Measurements from ENCODE around the gene AIPL1.

AIPL1 gene

GRCh38 chr17:6374761-6375312 lies 60.1 kb downstream of the AIPL1 start:
- DNase-seq (ENCODE audit: low read depth in 2 of 3, low spot score in 2 of 3): peak; percentile 47 to 50 (median 47)

DNA sequence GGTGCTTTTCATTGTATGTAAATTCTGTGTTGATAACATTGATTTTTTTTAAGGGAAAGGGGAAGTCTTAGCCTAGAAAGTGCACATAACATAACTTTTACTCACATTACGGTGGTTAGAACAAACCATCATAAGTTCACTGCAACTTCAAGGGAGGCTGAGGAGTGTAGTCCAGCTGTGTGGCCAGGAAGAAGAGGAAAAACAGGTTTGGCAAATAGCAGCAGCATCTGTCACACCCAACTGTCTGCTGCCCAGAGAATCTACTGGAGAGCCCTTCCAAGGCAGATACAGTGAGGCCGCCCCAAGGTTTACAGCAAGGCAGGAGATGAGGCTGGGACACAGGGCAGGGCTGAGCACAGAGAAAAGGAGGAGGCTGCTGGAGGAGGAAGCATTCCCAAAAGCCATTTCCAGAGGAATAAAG lies 60.6 kb downstream of the AIPL1 start:
- no peak for DNase-seq (ENCODE audit: low read depth in 2 of 3, low spot score in 2 of 3)

Data from activated CD8-positive, alpha-beta memory T cell treated with anti-CD3 and anti-CD28 coated beads for 48 hours (primary cell).